Anterior cingulate cortex (tissue), 58 donors: Measurements from ENCODE around the gene SLCO3A1.

Experiments used
- DNase-seq, 58 donors: peaks; one replicate each; lab custom pipeline; 2025; lab: John Stamatoyannopoulos, UW

Gene SLCO3A1

DNA sequence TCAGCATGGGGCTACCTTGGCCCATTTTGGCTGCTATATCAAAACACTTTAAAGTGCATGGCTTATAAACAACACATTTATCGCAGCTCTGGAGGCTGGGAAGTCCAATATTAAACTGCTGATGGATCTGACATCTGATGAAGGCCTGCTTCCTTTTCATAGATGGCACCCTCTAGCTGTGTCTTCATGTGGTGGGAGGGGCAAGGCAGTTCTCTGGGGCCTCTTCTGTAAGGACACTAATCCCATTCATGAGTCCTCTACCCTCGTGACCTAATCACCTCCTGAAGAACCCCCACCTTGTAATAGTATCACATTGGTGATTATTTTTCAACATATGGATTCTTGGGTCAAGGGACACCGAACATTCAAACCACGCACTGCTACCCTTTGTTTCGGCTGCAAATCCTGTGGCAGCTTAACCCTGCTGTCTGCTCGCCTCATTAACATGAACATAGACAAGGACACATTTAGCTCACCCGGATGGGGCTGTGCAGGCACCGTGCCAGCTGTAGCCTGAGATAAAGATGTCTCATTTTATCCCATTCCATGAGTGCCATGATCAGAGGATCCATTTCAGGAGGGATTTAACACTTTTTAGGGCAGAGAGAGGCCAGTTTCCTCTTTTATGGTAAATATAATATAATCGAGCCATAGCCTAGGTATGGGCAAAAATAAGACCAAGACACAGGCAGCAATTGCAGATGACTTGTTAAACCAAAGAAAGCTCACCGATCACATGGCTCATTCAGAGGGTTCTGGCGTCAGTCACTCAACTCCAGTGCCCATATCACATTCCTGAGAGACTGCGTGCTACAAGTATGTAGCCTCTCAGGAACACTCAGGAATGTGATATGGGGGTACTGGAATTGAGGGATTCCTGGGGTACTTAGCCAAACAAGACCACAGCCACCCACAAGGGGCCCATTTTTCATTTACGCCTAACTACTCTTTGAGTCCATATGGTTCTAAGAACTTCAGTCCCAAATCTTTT, 289.0 kb downstream of the SLCO3A1 start:
- peak in 1 of 58 donors; percentile 30 for DNase-seq

DNA sequence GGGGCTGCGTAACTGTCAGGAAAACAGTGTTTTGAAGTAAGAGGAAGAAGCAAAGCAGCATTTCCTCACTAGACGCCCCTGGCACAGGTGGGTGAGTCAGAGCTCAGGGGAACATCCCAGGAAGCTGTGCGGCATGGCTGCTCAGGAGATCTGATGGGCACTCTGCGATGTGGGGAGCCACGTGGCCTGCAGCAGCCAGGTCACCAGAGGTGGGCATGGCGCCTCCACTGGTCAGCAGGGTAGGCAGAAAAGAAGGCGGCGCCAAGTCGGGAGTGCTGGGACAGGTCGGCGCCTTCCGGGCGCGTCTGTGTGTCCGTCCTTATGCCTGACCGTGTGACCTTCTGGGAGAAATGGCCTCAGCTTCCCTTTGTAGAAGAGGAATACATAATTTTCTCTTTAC, 290.3 kb downstream of the SLCO3A1 start:
- DNase-seq: no peak

DNA sequence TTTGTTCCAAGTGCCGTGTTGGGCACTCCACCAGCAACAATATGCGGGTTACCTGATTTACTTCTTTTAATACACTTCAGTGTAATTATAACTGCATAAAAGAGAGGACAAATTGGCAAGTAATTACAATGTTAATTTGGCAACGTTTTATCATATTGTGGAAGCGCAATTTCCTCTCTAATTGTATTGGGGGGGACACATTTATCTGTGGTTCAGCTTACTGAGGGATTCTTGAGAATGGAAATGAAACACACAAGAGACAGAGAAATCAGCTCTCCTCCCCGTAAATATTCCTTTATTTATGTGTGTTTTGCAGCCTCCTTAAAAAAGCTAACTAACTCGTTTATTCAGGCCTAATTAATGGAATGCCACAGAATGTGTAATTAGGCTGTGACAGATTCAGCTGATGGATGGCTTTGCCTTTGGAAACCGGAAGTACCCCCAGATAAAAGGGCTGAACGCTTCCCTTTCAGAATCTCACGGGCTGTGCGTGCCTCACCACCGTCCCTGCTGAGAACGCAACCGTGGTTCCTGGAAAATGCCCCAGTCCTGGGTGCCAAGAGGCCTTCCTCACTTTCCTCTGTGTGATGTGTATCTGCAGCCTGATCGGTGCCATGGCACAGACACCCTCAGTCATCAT, 293.1 kb downstream of the SLCO3A1 start:
- DNase-seq: no peak

DNA sequence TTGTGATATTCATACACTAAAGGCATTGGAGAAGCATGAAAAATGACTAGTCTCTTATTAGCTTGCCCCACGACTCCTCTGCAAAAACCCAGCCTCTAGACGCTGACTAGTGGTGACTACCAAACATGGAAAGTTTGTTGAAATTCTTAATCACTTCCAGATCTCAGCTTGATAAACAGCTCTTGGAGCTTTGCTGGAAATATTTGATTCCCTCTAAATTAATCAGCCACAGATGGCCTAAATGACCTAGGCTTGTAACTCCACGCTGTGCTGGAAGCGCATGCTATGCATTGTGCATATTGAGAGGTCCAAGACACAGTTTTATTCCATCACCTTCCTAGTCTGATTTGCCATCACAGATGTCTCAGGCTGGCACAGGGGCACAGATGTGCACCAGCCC, 295.5 kb downstream of the SLCO3A1 start:
- no peak for DNase-seq

DNA sequence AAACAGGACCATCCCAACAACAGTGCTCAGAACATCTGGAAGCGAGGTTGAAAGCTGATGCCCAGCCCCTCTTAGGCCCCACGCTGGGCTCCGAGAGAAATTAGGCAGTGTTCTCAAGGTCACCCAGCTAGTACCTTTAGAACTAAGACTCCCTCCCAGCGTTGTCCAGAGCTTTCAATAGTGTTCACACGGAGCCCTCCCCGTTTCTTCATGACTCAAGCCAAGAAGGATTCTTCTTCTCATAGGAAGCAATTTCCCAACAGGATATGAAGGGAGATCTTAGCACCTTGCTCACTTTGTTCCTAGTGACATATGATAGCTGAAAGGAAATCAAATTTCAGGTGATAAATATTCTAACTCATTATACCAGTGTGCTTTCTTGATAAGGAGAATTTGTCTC, 296.0 kb downstream of the SLCO3A1 start:
- no peak for DNase-seq

DNA sequence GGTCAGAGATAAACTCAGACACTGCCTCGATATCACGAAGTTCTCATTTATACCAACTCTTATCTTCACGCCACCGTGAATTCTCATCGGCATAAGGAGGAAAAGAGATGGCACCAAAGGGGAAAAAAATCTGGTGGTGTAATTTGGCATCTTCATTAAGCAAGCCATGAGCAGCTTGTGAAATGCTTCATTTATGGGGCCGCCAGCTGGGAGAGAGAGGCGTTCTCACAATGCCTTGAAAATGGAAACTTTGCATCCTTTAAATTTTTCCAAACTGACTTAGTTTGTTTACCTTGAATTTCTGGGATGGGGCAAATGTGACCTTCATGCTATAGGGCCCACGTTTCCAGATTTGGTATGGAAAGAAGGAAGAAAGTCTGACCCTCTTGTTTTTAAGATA, 297.7 kb downstream of the SLCO3A1 start:
- DNase-seq: no peak

DNA sequence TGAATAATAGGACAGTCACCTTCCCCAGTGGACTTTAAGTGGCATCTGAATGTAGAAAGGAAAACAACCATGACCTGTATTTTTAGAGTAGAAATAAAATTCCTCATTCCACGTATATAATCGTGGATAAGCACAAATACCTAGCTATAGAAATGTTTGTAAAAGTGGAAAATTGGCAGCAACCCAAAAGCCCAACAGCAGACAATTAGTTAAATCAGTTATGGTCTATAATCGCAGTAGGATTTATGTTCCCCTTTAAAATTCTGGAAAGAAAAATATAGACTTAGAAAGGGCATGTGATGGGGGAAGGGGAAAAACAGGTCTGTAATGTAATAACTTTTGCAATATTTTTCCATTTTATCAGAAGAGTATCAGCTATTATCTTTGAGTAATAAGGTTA, 298.2 kb downstream of the SLCO3A1 start:
- no peak for DNase-seq

DNA sequence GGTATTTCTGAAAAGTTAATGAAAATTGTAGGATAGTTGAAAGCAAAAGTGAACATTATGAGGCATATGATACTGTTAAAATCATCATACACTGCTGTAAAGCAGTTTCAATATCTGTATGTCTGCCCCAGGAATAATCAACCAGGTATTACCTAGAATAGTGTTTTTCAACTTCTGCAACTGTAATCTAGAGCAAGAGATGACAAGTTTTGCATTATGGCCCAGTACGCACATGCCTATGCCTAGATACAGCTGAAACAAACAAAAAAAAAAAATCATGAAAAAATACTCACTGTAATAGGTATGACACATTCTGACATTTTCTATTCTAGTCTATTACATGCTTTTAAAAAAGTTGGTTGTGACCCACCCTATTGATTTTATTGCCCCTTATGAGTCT, 299.5 kb downstream of the SLCO3A1 start:
- no peak for DNase-seq

DNA sequence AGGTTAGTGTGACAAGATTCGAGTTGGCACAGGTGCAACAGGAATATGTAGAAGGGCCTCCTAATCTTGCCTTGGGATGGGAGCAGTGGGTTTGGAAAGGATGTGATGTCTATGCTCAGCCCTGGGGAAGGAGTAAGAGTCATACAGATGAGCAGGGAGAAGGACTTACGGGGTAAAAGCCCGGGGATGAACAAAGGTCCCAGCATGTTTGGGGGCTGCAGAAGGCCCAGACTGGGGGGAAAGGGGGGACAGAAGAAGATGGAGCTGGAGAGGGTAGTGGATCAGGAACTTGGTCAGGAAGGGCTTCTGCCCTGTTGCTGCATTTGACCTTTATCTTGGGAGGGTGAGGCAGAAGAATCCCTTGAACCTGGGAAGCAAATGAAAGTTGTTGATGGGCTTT, 300.1 kb downstream of the SLCO3A1 start:
- DNase-seq: no peak

DNA sequence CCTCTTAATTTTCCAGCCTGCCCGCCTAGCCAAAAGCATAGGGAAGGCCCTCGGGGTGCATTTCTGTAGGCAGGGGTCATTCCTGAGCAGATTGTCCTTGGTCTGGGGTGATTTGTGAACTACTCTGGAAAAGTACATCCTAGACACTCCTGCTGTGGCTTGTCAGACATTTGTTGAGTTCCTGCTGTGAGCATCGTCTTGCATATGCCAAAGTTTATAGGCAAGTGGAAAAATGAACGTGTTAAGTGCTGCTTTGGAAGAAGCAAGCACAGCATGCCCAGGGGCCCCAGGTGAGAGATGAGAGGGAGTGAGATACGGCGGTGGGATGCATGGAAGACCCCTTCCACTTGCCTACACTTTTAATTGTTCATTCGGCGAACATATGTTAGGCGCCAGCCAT, 302.4 kb downstream of the SLCO3A1 start:
- DNase-seq: no peak

DNA sequence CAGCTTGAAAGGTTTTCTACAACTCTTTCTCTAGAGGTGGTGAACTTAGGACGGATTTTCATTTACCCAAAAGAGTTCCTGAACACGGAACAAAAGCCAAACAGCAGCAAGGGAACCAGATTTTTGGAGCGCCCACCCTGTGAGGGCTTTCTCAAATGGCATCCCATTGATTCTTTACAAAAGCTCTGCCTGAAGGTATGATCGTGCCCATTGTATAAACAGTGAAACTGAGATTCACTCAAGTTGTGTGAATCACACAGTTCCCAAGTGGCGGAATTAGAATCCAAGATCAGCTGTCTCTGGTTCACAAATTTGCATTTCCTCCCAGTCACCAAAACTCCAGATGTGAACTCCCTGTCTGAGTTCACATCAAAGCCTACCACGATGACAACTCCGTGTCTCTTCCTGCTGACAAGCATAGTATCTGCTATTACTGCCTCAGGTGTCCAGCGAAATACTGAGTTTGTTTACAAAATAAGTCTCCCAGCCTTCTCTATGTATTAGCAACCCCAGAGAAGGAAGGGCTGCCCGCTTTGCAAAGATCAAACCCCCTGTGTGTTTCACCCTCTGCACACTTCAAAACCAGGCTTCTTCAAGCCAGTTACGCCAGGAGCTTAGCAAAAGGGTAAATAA, 304.3 kb downstream of the SLCO3A1 start:
- no peak for DNase-seq

DNA sequence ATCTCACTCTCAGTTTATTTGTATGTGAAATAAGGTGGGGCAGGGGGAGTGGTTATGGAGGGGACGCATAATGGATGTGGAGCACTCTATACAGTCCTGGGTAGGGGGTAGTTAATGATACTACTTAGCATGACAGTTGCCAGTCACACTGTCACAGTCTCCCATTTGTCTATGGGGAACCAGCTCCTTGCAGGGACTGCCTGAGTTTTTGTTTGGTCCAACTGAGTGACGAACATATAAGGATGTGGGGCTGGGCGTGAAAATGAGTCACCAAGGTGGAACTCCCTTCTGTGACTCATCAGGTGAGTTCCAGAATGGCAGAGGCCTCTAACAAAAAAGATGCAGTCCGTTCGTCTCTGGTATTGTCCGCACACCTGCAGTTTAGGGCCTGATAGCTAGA, 304.9 kb downstream of the SLCO3A1 start:
- no peak for DNase-seq

DNA sequence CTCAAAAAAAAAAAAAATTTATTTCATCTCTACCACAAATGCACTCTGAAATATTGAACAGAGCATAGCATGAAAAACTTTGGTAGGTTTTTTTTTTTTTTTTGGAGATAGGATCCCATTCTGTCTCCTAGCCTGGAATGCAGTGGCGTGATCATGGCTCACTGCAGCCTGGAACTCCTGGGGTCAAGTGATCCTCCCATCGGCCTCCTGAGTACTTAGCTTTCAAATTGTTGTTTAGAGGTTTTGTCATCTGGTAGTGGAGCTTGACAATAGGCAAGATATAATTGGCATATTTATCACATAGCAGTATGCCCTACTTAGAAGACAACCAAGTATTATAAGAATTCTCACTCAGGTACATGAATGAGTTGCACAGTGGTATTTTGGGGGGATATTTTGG, 306.0 kb downstream of the SLCO3A1 start:
- DNase-seq: no peak

DNA sequence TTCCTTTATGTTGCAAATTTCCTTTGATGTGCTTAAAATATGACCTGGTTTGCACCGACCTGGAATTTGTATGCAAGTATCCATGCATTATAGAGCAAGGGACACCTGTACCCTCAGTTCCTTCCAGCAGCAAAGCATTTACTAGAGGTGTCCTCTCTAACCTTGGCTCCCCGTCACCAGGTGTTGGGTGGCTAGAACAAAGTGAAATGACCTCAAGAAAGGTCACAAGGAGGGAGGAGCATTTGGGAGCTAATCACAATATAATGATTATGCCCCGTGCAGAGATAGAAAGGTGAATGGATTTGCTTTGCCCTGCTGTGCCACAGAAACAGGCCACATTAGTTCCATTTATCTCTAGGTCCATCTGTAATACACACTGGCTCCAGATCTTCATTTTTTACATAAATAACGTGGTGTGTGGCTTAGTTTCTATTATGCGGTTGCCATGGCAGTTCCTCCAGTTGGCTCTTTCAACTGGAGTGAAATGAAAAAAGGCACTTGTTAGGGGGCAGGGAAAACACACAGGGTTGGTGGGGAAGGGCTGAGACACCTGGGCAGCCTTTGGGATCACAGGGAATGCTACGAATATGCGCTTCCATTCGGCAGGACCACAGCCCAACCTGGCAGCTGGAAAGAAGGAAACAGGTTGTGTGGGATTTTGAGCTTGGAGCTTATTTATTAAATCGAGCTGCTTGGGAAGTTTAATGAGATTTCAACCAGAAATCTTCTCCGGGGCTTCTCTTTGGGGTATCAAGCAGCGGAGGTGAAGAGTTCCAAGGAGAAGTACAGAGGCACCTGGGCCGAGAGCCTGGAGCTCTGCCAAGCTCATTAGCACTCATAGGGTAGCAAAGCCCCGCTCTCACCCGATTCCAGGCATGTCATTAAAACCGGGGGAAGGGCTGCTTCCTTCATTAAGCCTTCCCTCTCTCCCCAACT, 306.7 kb downstream of the SLCO3A1 start:
- no peak for DNase-seq

DNA sequence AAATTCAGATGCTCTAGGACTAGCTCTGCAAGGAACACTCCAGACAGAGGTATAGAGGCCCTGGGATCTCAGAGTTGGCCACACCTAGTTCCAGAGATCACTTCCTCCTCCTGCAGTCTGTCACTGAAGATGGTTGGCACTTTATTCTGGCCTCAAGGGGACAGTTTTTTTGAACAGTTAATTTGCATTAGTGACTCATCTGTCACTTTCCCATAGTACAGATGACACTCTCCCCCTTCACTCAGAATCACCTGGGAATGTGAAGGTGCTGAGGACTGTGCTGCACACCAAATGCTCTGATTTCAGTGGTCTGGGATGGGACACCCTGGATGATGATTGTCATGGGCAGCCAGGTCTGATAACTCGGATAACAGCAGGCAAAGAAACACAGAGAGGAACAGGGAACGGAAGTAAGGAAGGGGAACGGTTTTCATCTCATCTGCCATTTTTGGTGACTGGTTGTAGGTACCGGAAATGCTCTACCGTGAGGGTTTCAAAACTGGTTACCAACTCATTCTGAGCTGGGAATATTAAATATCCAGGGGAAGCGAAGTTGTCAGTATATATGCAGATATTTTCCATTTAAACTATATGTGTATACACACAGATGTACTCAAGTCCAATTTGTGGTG, 307.6 kb downstream of the SLCO3A1 start:
- DNase-seq: no peak

DNA sequence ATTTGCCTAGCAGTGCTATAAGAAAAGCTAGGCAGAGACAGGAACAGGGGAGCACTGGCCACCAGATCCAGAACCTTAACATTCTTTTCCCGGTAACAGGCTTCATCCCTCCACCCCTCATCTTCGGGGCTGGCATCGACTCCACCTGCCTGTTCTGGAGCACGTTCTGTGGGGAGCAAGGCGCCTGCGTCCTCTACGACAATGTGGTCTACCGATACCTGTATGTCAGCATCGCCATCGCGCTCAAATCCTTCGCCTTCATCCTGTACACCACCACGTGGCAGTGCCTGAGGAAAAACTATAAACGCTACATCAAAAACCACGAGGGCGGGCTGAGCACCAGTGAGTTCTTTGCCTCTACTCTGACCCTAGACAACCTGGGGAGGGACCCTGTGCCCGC, 309.1 kb downstream of the SLCO3A1 start:
- no peak for DNase-seq

DNA sequence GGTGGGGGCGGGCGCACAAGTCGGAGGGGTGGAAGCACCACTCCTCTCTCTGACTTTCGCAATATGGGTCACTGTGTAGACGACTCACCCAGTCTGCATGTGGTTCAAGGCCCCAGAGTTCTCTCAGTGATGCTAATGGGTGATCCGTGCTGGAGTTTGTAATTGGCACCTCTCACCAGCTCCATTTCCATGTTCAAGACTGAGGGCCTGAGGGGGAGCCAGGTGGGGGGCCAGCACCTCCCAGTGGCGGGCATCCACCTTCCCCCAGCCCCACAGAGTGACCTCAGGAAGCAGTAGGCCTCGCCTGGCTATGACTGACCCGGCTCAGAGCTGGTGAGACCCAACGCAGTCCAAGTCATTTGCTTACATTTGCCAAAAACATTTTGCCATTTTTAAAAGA, 310.1 kb downstream of the SLCO3A1 start:
- DNase-seq: no peak

DNA sequence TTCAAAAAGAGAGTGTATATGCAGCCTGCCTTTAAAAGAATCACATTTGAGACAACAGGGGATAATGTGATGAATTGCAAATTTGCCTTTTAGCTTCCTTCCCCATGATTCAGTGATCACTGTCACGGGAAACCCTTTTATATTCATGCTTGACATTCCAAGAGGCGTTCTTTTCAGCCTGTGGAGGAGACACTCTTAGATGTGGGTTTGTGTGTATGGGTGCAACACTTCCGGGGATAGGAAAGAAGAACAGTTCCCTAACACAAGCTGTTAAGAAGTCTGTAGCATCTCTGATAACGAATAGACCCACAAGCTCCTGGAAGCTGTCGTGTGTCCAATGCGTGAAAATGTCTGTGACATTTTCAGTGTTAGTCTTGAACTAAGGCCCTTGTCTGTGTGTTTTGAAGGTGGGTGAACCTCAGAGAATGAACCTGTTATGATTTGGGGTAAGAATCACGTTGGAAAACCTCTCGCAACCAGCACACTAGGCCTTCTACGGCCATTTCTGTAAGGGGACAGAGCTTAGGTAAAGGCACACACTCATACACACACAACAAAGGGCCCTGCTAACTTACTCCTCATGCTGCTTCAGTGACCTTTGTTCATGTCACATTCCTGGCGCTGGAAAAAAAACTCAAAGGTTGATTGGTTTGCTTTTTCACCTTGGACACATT, 311.0 kb downstream of the SLCO3A1 start:
- no peak for DNase-seq

DNA sequence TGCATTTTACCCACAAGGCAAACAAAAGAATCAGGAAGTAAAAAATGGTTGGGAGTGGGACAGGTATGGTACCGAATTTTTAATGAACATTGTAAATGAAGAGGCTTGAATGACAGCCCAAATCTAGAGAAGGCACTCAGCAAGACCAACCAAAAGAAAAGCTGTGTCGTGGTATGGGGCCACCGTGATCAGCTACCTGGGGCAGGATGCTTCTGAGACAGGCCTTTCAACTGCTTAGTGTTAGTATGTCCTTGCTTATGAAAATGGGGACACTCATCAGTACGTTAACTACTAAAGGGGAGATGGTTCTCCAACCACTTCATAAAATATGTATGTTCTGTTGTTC, 311.5 kb downstream of the SLCO3A1 start:
- DNase-seq: no peak
